Testis (tissue), 2 donors: Measurements from ENCODE around the gene DCDC1.

Experiments
- CTCF ChIP-seq, 3 experiments: fragments of 450-650 bp in 2 of 3; fragments of 200-600 bp in 1 of 3; sonication (generic) in 1 of 3; IDR thresholded peaks; one replicate each; pipeline ENCODE4 v1.5.1; 2016 to 2019; ENCODE audit warnings: antibody characterized with exemption in 3 of 3, mild to moderate bottlenecking in 2 of 3, moderate library complexity in 1 of 3
- POLR2A ChIP-seq: fragments of 450-650 bp; IDR thresholded peaks from one replicate; pipeline ENCODE4 v1.6.1; 2017; ENCODE audit warnings: antibody characterized with exemption, mild to moderate bottlenecking, moderate library complexity

GRCh38 chr11:30921811-30922210, 447.7 kb downstream of the DCDC1 start:
- no peak for TF ChIP-seq CTCF (IDR thresholded peaks at IDR 0.05)
- TF ChIP-seq POLR2A = no peak
